SK-N-SH (cell line): ENCODE data around the gene MAGI3.

ENCODE experiments used
- CTCF ChIP-seq: fragments of 200-600 bp; sonication (generic); IDR thresholded peaks from 2 replicates; pipeline ENCODE4 v1.6.1; 2017; ENCODE audit warnings: antibody characterized with exemption, mild to moderate bottlenecking, moderate library complexity
- EP300 ChIP-seq, 2 experiments: IDR thresholded peaks; 2 replicates each; pipeline versions ENCODE4 v1.4.0 to v1.6.1; 2012; ENCODE audit warnings: borderline replicate concordance in 1 of 2, low read depth in 1 of 2, low read length in 1 of 2
- EZH2phosphoT487 ChIP-seq: fragments of 200-600 bp; sonication (generic); IDR thresholded peaks from 2 replicates; pipeline ENCODE4 v1.6.1; 2017; ENCODE audit warnings: low read depth, mixed run types, mild to moderate bottlenecking, antibody characterized with exemption, moderate library complexity, borderline replicate concordance
- GABPA ChIP-seq: IDR thresholded peaks from 2 replicates; pipeline ENCODE4 v1.4.0; 2012; ENCODE audit warnings: low read depth, mild to moderate bottlenecking
- NFIC ChIP-seq: IDR thresholded peaks from 2 replicates; pipeline ENCODE4 v1.4.0; 2012; ENCODE audit warnings: borderline replicate concordance
- POLR2AphosphoS5 ChIP-seq: IDR thresholded peaks from 2 replicates; pipeline ENCODE4 v1.6.1; 2012; ENCODE audit warnings: low read depth, low read length
- RAD21 ChIP-seq: IDR thresholded peaks from 2 replicates; pipeline ENCODE4 v1.6.1; 2012; ENCODE audit warnings: mild to moderate bottlenecking, low read length
- TAF1 ChIP-seq: IDR thresholded peaks from 2 replicates; pipeline ENCODE4 v1.6.1; 2012; ENCODE audit warnings: low read depth, mild to moderate bottlenecking, low read length, moderate library complexity, borderline replicate concordance
- TEAD4 ChIP-seq: IDR thresholded peaks from 2 replicates; pipeline ENCODE4 v1.4.0; 2012; ENCODE audit warnings: mild to moderate bottlenecking, borderline replicate concordance; ENCODE audit not compliant: insufficient read depth
- ZBTB33 ChIP-seq: IDR thresholded peaks from 2 replicates; pipeline ENCODE4 v1.4.0; 2012; ENCODE audit warnings: low read depth, borderline replicate concordance
- TF ChIP-seq, protein P1 (sequence below): IDR thresholded peaks from 2 replicates; pipeline ENCODE4 v1.6.1; 2012; ENCODE audit warnings: mild to moderate bottlenecking, low read depth, low read length, moderate library complexity
- TF ChIP-seq, protein P2 (sequence below): fragments of 150-350 bp; IDR thresholded peaks from 2 replicates; pipeline ENCODE4 v1.6.1; 2017; ENCODE audit warnings: antibody characterized with exemption, low read length, low read depth, borderline replicate concordance
- TF ChIP-seq, protein P3 (sequence below): IDR thresholded peaks from 2 replicates; pipeline ENCODE4 v1.4.0; 2012; ENCODE audit warnings: low read depth

- TF ChIP-seq CTCF (no peak), EZH2phosphoT487 (no peak), TEAD4 (no peak), GABPA (no peak), EP300 (IDR thresholded peaks at IDR 0.05; ENCODE audit: borderline replicate concordance in 1 of 2, low read depth in 1 of 2, low read length in 1 of 2) (no peak), ZBTB33 (no peak), POLR2AphosphoS5 (no peak), TAF1 (no peak), NFIC (no peak), RAD21 (no peak)
- TF ChIP-seq, protein P1, sequence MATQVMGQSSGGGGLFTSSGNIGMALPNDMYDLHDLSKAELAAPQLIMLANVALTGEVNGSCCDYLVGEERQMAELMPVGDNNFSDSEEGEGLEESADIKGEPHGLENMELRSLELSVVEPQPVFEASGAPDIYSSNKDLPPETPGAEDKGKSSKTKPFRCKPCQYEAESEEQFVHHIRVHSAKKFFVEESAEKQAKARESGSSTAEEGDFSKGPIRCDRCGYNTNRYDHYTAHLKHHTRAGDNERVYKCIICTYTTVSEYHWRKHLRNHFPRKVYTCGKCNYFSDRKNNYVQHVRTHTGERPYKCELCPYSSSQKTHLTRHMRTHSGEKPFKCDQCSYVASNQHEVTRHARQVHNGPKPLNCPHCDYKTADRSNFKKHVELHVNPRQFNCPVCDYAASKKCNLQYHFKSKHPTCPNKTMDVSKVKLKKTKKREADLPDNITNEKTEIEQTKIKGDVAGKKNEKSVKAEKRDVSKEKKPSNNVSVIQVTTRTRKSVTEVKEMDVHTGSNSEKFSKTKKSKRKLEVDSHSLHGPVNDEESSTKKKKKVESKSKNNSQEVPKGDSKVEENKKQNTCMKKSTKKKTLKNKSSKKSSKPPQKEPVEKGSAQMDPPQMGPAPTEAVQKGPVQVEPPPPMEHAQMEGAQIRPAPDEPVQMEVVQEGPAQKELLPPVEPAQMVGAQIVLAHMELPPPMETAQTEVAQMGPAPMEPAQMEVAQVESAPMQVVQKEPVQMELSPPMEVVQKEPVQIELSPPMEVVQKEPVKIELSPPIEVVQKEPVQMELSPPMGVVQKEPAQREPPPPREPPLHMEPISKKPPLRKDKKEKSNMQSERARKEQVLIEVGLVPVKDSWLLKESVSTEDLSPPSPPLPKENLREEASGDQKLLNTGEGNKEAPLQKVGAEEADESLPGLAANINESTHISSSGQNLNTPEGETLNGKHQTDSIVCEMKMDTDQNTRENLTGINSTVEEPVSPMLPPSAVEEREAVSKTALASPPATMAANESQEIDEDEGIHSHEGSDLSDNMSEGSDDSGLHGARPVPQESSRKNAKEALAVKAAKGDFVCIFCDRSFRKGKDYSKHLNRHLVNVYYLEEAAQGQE, result no peak
- TF ChIP-seq, protein P2, sequence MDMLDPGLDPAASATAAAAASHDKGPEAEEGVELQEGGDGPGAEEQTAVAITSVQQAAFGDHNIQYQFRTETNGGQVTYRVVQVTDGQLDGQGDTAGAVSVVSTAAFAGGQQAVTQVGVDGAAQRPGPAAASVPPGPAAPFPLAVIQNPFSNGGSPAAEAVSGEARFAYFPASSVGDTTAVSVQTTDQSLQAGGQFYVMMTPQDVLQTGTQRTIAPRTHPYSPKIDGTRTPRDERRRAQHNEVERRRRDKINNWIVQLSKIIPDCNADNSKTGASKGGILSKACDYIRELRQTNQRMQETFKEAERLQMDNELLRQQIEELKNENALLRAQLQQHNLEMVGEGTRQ, result no peak
- TF ChIP-seq, protein P3, sequence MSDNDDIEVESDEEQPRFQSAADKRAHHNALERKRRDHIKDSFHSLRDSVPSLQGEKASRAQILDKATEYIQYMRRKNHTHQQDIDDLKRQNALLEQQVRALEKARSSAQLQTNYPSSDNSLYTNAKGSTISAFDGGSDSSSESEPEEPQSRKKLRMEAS, result no peak
These were observed 150.8 kb downstream of the MAGI3 start for GRCh38 chr1:113541106-113541505.
